ENCODE data around the gene VPS39.

VPS39 gene

DNA sequence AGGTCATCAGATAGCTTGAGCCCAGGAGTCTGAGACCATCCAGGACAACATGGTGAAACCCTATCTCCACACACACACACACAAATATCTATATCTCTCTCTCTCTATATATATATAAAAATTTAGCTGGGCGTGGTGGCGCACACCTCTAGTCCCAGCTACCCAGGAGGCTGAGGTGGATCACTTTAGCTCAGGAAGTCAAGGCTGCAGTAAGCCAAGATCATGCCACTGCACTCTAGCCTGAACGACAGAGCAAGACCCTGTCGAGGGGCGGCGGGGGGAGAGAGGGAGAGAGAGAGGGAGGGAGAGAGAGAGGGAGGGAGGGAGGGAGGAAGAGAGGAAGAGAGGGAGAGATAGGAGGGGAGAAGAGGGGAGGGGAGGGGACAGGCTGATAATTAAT, 79.6 kb downstream of the VPS39 start:
- no peak for DNase-seq (ENCODE audit: low read depth)

DNA sequence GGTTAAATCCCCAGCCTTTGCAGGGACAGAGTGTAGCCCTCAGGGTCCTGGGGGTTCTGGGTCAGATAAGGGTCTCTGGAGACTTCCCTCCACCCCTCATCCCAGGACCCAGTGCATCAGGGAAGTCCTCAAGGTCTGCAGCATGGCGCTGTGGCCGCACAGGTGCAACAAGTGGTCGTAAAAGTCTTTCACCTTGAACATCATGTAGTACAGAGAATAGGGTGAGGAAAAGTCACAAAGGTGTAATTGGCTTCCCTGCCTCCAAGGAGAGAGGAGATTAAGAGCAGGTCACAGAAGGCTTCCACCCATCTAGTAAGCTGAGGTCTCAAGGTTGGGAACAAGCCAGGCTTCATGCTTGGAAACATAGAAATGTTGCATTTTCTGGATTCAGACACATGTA, 84.6 kb downstream of the VPS39 start:
- DNase-seq (ENCODE audit: low read depth) = no peak

DNA sequence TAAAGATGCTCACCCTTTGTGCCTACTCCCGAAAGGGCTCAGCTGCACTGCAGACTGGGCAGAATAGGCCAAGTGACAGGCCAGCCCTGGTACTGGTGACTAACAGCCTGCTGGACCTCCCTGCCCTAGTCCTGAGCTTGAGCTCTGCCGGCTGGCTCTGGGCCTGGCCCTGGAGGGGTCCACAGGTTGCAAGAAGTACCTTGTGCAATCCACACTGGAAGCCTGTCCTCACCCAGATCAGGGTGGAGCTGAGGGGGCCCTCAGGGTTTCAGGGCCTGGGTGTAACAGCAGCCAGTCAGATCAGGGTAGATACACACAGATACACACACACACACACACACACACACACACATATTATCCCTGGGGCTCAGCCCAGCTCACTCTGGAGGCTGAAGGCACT, 86.4 kb downstream of the VPS39 start:
- no peak for DNase-seq (ENCODE audit: low read depth)

DNA sequence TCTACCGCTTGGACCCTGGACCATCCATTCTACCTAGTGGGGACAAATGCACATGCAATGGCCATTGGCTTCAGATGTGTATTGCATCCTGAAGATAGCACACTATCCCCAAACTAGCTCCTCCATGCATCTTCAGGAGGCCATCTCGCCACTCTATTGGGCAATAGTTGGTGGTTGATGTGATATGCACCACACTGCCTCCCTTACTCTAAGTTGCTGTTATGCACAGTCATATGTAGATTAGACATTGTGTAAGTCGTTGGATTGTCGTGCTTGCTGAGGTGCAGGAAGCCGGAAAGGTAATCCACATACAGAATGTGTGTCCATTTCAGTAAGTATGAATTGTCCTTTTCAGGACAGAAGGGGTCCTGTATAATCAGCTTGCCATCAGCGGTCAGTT, 87.1 kb downstream of the VPS39 start:
- no peak for DNase-seq (ENCODE audit: low read depth)

DNA sequence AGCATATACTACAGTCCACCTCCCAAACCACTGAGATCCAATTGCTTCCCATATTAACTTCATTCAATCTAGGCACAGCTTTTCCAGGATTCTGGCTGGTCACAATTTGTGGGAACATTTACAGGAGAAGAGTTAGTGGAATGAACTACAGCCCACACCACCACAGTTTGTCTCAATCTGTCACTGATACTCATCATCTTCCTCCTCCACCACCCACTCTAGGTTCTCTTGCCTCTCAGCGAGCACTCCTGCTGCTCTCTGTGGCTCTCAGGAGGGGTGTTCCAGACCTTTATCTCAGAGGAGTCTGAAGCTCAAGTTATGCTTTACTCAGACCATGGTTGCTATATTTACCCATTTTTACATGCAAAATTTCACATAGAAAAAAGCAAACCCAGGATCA, 87.8 kb downstream of the VPS39 start:
- DNase-seq (ENCODE audit: low read depth) = no peak

DNA sequence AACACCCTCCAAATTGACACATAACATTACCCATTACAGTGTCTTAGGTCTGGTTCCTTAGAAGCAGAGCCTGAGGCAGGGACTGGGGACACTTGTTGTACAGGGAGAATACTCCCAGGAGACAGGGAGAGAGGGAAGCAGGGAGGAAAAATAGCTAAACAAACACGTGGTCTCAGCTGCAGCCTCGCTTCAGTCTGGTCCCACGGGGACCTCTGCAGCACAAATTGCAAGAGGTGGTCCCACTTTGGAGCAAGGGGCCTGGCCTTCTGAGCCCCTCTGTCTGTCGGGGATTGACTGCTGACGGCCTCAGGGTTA, 88.7 kb downstream of the VPS39 start:
- DNase-seq (ENCODE audit: low read depth) = no peak

DNA sequence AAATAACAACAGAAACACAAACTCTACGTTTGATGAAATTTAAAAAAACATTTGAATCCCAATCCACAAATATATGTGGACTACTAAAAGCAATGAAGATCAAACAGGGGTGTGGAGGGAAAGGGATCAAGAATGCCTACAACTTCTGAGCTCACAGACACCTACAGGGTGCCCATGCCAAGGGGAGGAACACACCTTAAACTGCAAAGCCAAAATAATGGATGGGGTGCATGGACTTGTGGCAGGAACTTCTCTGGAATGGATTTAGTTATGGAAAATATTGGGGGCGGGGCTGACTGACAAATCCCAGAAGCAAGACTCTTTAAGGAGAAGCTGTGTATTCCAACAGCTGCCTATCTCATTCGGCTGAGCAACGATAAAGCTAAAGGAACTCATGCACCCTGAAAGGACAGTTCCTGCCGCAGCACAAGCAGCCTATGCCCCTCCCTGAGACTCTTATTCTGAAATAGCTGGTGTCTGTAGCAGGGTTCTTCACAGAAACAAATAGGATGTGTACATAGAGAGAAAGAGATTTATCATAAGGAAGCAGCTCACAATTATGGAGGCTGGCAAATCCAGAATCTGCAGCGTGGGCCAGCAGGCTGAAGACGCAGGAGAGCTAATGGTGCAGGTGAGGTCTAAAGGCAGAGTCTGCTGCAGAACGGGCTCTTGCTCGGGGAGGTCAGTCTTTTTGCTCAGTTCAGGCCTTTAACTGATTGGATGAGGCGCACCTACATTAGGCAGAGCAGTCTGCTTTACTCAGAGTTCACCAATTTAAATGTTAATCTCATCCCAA, 89.3 kb downstream of the VPS39 start:
- DNase-seq (ENCODE audit: low read depth) = no peak

DNA sequence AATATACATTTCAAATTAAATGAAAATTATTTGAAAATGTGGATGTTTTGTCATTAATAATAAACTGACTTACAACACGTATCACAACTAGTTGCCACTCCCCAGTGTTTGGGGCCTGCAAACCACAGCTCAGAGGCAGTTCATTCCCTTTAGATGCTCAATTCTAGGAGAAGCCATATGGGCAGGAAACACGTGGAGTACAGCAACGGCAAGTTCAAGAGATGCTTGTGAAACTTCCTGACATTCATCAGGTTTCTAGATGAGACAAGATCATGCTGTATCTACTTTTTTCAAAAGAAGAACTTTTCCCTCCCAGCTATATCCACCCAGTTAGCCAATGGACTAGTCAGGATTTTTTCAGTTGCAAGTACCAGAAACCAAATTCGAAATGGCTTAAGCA, 96.2 kb downstream of the VPS39 start:
- DNase-seq (ENCODE audit: low read depth) = no peak

DNA sequence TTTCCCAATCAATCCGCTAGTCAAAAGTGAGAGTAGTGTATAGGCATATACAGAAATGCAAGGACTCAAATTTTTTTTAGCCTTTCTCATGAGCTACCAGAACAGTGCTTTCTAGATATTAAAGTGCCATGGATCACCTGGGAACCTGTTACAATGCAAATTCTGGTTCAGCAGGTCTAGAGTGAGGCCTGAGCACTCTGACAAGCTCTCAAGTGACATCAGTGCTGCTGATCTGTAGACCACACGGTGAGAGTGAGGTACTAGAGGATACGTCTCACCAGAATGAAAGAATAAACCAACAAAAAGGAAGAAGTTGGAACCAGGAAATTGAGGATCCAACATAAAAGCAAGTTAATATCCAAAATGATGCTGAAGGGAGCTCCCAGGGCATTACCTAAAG, 97.7 kb downstream of the VPS39 start:
- no peak for DNase-seq (ENCODE audit: low read depth)

DNA sequence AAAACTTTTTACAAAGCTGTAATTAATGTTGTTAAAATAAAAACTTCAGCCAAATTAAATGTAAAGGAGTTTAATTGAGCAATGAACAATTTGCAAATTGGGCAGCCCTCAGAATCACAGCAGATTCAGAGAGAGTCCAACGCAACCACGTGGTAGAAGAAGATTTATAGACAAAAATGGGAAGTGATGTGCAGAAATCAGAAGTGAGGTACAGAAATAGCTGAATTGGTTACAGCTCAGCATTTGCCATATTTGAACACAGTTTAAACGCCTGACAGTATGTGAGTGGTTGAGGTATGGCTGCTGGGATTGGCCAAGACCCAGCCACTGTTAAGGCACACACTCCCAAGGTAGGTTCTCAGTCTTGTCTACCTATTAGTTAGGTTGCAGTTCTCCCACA, 99.3 kb downstream of the VPS39 start:
- DNase-seq (ENCODE audit: low read depth) = no peak
